T-helper 2 cell (primary cell): Measurements from ENCODE around the gene CENPK.
"Not testable (repeated sequence)": the region's sequence is repeated elsewhere in the genome, so short reads cannot be mapped to it uniquely, and the experiment has no call there.

ENCODE experiments used
- DNase-seq, 5 experiments: peaks; one replicate each; pipeline versions ENCODE4 v3.0.0 to v3.0.0-alpha.2; 2012 to 2022
- total RNA-seq, 2 donors: gene quantifications; one replicate each; lab custom pipeline; 2026; lab: John Stamatoyannopoulos, UW

The CENPK gene
- 4.1 to 33.7 reads per million in 2 donors for total RNA-seq

- peak; percentile 85 to 99 (median 91) for DNase-seq
Observed at GRCh38 chr5:65562731-65563701, at the start of gene CENPK, which contains the start of gene PPWD1. Gene CENPK, minus strand, starts transcription at chr5:65563168. Its CDS starts 8,261 bp downstream, at chr5:65554907. Gene PPWD1, plus strand, starts transcription at chr5:65563296. Its CDS starts 15 bp downstream, at chr5:65563311.

GRCh38 chr5:65612298-65612907 lies 49.4 kb upstream of the CENPK start:
- DNase-seq, result no peak

DNA sequence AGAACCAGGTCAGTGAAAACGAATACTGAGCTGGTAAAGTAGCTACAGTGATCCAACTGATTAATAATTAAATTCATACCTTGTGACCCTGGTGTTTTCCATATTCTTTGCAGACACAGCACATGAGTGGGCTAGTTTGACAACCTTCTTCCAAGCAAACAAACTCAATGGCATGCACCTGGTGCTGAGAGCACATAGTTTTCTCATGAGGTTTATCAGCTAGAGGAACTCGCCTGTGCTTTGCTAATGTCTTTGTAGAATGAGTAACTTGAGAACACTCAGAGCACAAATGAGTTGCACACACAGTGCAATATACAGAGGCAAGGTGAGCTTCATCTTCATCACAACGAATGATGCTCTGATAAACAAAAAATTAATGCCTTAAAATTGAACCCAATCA lies 48.6 kb upstream of the CENPK start:
- no peak for DNase-seq

GRCh38 chr5:65601761-65602160 lies 38.8 kb upstream of the CENPK start:
- not testable (repeated sequence) for DNase-seq

- no peak for DNase-seq
Observed at GRCh38 chr5:65588694-65589093, 25.7 kb upstream of the CENPK start.

GRCh38 chr5:65577141-65577540 lies 14.2 kb upstream of the CENPK start:
- DNase-seq, result peak in 1 of 5 experiments; percentile 4

GRCh38 chr5:65570598-65571226 lies 7.7 kb upstream of the CENPK start:
- no peak for DNase-seq

- no peak for DNase-seq
Observed at GRCh38 chr5:65566505-65566904, 3.5 kb upstream of the CENPK start.

DNA sequence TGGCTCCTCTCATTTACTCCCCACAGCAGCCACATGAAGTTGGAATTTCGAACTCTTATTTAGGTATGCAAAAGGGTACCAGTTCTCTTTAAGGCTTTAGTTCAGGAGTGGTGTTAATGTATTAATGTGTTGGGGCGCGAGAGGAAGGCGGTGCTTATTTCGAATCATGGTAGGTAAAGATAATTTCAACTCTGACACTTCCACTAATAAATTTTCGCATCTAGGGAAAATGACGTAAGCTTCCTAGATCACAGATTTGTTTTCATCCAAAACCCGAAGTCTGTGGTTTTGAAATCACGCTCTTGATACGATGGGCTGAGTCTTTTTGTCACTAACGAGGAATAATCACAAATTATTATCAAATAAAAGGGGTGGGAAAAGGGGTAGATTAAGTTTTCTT lies 809 bp upstream of the CENPK start:
- peak in 1 of 5 experiments; percentile 24 for DNase-seq

- no peak for DNase-seq
Observed at GRCh38 chr5:65556718-65557117, 6.2 kb downstream of the CENPK start.

GRCh38 chr5:65556181-65556580 lies 6.8 kb downstream of the CENPK start:
- no peak for DNase-seq

DNA sequence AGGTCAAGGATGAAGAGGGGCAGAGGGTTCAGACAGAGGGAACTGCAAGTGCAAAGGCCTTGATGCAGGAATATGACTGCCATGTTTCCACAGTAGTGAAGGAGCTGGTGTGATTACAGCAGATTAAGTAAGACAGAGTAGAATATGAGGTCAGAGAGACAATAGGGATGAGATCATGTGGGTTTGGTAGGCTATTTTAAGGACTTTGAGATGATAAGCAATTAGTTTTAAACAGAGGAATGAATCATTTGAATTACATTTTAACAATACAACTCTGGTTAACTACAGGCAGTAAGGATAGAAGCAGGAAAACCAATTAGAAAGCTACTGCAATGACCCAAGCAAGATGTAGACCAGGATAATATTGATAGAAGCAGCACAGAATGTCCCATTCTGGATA lies 7.7 kb downstream of the CENPK start:
- no peak for DNase-seq

GRCh38 chr5:65553941-65554340 lies 9.0 kb downstream of the CENPK start:
- DNase-seq, result no peak

DNA sequence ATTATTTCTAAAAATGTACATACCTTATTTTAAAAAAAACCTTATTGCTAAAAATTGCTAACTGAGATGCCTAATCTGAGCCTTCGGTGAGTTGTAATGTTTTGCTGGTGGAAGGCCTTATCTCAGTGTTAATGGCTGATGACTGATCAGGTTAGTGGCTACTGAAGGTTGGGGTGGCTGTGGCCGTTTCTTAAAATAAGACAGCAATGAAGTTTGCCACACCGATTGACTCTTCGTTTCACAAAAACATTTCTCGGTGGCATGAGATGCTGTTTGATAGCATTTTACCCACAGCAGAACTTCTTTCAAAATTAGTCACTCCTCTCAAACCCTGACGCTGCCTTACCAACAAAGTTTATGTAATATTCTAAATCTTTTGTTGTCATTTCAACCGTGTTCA lies 14.7 kb downstream of the CENPK start:
- peak in 1 of 5 experiments; percentile 93 for DNase-seq

GRCh38 chr5:65546141-65546540 lies 16.8 kb downstream of the CENPK start:
- no peak for DNase-seq

DNA sequence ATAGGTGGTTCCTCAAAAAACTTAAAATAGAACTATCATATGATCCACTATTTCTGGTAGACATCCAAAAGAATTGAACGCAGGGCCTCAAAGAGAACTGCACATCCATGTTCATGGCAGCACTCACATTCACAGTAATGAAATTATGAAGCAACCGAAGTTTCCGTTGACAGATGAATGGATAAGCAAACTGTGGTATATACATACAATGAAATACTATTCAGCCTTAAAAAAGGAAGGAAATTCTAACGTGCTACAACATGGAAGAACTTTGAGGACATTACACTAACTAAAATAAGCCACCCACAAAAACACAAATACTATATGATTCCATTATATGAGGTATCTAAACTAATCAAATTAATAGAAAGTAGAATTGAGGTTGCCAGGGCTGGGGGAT lies 18.5 kb downstream of the CENPK start:
- no peak for DNase-seq

- no peak for DNase-seq
Observed at GRCh38 chr5:65539827-65540226, 23.1 kb downstream of the CENPK start.

DNA sequence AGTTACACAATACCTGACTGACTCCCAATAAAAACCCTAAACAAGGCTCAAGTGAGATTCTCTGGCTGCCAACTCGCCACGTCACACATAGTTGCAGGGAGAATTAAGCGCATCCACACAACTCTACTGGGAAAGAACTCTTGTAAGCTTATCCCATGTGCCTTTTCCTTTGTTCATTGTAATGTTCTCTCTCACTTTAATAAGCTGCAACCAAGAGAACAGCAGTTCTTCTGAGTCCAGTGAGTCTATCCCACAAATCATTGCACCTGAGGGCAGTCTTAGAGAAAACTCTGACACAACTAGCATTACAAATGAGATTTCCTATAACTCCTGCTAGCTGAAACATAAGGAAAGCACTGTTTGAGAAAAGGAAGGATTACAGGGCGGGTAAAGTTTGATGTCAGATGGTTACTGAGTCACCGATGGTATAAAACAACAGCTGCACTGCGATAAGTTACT lies 27.4 kb downstream of the CENPK start:
- DNase-seq, result no peak

- DNase-seq, result no peak
Observed at GRCh38 chr5:65530904-65531303, 32.1 kb downstream of the CENPK start.

GRCh38 chr5:65525726-65526125 lies 37.2 kb downstream of the CENPK start:
- no peak for DNase-seq

DNA sequence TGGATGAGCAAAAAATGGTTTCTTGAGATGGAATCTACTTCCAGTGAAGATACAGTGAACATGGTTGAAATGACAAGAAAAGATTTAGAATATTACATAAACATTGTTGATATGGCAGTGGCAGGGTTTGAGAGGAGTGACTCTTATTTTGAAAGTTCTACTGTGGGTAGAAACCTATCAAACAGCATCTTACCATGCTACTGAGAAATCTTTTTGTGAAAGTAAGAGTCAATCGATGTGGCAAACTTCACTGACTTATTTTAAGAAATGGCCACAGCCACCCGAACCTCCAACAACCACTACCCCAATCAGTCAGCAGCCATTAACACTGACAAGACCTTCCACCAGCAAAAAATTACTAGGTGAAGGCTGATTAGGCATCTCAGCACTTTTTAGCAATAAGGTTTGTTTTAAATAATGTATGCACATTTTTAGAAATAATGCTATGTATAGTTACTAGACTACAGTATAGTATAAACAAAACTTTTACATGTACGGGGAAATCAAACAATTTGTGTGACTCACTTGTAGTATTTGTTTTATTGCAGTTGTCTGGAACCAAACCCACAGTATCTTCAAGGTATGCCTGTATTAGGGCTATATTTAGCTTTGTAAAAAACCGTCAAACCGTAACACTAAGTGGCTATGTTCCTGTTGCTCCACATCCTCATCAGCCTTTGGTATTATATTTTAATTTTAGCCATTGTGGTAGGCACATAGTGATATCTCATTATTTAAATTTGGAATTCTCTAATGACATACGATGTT lies 50.6 kb downstream of the CENPK start:
- peak in 1 of 5 experiments; percentile 71 for DNase-seq

DNA sequence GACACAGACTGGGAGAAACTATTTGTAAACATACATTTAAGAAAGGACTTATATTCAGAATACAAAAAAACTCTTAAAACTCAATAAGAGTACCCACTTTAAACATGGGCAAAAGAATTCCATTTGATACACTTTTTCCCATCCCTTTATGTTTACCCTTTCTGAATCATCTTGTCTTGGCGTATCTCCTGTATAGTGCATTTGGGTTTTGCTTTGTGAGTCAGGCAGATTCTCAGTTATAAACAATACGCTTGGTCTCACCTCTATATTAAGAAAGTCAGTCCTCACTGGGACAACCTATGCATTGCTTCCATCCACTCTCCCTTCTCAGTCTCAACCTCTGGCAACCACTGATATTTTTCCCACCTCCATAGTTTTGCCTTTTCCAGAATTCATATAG lies 54.0 kb downstream of the CENPK start:
- no peak for DNase-seq
